Chondrocyte (in vitro differentiated cells): ENCODE results near the gene PCDHA3. TPM values are rescaled to one million over a fixed set of nuclear protein-coding genes. Genes with fewer than 3 reads are reported as not detected.
"Not testable (repeated sequence)": the region's sequence is repeated elsewhere in the genome, so short reads cannot be mapped to it uniquely, and the experiment has no call there.

Experiments used
- DNase-seq: peaks from one replicate; pipeline ENCODE4 v3.0.0; 2021; ENCODE audit warnings: mixed read lengths, low spot score
- H3K27ac Mint-ChIP-seq: one replicate; pipeline ENCODE4 v1.8.0; 2021; ENCODE audit warnings: mild to moderate bottlenecking, moderate library complexity, mixed read lengths; ENCODE audit not compliant: unreplicated experiment
- H3K27me3 Mint-ChIP-seq: 2 replicates; pipeline ENCODE4 v1.8.0; 2021; ENCODE audit warnings: low read depth, mixed read lengths
- H3K36me3 Mint-ChIP-seq: 2 replicates; pipeline ENCODE4 v1.8.0; 2021; ENCODE audit warnings: low read depth, mixed read lengths
- H3K4me1 Mint-ChIP-seq: 2 replicates; pipeline ENCODE4 v1.8.0; 2021; ENCODE audit warnings: low read depth, mild to moderate bottlenecking, mixed read lengths
- H3K4me3 Mint-ChIP-seq: one replicate; pipeline ENCODE4 v1.8.0; 2021; ENCODE audit warnings: mild to moderate bottlenecking, moderate library complexity, mixed read lengths; ENCODE audit not compliant: unreplicated experiment
- H3K9me3 Mint-ChIP-seq: 2 replicates; pipeline ENCODE4 v1.8.0; 2021; ENCODE audit warnings: low read depth, mixed read lengths
- total RNA-seq: library from RNA; stranded (reverse); gene quantifications from 3 replicates; pipeline ENCODE4 v1.2.1, GENCODE V29; 2021
- TF ChIP-seq, protein P1 (sequence below): fragments of 200-600 bp; sonication (generic); IDR thresholded peaks from 2 replicates; pipeline ENCODE4 v1.5.0; 2021; ENCODE audit warnings: antibody characterized with exemption, mild to moderate bottlenecking, moderate library complexity

Gene PCDHA3
- total RNA-seq, 1 donor from 2014 or later = 0.20 TPM

DNA sequence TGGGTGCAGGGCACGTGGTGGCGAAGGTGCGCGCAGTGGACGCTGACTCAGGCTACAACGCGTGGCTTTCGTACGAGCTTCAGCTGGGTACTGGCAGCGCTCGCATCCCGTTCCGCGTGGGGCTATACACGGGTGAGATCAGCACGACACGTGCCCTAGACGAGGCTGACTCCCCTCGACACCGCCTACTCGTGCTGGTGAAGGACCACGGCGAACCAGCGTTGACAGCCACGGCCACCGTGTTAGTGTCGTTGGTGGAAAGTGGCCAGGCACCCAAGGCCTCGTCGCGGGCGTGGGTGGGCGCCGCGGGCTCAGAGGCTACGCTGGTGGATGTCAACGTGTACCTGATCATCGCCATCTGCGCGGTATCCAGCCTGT lies 4.2 kb upstream of the PCDHA3 start:
- Mint-ChIP-seq H3K4me1 (no peaks in the 10 kb centered on the region), H3K9me3 (peaks cover 46% of the 10 kb centered on the region), H3K27me3 (no peaks in the 10 kb centered on the region), H3K4me3 (no peak overlapping the region), H3K36me3 (peaks cover 7% of the 10 kb centered on the region), H3K27ac (no peak overlapping the region)
- TF ChIP-seq, protein P1, sequence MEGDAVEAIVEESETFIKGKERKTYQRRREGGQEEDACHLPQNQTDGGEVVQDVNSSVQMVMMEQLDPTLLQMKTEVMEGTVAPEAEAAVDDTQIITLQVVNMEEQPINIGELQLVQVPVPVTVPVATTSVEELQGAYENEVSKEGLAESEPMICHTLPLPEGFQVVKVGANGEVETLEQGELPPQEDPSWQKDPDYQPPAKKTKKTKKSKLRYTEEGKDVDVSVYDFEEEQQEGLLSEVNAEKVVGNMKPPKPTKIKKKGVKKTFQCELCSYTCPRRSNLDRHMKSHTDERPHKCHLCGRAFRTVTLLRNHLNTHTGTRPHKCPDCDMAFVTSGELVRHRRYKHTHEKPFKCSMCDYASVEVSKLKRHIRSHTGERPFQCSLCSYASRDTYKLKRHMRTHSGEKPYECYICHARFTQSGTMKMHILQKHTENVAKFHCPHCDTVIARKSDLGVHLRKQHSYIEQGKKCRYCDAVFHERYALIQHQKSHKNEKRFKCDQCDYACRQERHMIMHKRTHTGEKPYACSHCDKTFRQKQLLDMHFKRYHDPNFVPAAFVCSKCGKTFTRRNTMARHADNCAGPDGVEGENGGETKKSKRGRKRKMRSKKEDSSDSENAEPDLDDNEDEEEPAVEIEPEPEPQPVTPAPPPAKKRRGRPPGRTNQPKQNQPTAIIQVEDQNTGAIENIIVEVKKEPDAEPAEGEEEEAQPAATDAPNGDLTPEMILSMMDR = no peak
- DNase-seq = peak; percentile 85

DNA sequence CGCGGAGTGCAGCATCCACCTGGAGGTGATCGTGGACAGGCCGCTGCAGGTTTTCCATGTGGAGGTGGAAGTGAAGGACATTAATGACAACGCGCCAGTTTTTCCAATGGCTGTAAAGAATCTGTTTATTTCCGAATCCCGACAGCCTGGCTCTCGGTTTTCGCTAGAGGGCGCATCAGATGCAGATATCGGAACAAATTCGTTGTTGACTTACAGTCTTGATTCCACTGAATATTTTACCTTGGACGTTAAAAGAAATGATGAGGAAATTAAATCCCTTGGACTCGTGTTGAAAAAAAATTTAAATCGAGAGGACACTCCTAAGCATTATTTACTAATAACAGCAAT lies 611 bp downstream of the PCDHA3 start:
- no peak overlapping the region for H3K4me3 Mint-ChIP-seq
- no peaks in the 10 kb centered on the region for H3K4me1 Mint-ChIP-seq
- TF ChIP-seq, protein P1 = no peak
- no peak for DNase-seq
- H3K9me3 Mint-ChIP-seq = peaks cover 33% of the 10 kb centered on the region
- H3K27ac Mint-ChIP-seq = no peak overlapping the region
- peaks cover 8% of the 10 kb centered on the region for H3K36me3 Mint-ChIP-seq
- H3K27me3 Mint-ChIP-seq = peaks cover 1% of the 10 kb centered on the region

DNA sequence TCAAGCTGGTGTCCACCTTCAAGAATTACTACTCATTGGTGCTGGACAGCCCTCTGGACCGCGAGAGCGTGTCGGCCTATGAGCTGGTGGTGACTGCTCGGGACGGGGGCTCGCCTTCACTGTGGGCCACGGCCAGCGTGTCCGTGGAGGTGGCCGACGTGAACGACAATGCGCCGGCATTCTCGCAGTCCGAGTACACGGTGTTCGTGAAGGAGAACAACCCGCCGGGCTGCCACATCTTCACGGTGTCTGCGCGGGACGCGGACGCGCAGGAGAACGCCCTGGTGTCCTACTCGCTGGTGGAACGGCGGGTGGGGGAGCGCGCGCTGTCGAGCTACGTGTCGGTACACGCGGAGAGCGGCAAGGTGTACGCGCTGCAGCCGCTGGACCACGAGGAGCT lies 1.5 kb downstream of the PCDHA3 start:
- H3K9me3 Mint-ChIP-seq = peaks cover 32% of the 10 kb centered on the region
- not testable (repeated sequence) for H3K4me3 Mint-ChIP-seq, H3K4me1 Mint-ChIP-seq, H3K27me3 Mint-ChIP-seq, H3K27ac Mint-ChIP-seq, H3K36me3 Mint-ChIP-seq
- peak; percentile 84 for DNase-seq

DNA sequence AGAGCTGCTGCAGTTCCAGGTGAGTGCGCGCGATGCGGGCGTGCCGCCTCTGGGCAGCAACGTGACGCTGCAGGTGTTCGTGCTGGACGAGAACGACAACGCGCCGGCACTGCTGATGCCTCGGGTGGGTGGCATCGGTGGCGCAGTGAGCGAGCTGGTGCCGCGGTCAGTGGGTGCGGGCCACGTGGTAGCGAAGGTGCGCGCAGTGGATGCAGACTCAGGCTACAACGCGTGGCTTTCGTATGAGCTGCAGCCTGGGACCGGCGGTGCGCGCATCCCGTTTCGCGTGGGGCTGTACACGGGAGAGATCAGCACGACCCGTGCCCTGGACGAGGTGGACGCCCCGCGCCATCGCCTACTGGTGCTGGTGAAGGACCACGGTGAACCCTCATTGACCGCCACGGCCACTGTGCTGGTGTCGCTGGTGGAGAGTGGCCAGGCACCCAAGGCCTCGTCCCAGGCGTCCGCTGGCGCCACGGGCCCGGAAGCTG lies 2.0 kb downstream of the PCDHA3 start:
- peaks cover 30% of the 10 kb centered on the region for H3K9me3 Mint-ChIP-seq
- no peak overlapping the region for H3K27ac Mint-ChIP-seq
- H3K4me3 Mint-ChIP-seq = no peak overlapping the region
- peaks cover 4% of the 10 kb centered on the region for H3K4me1 Mint-ChIP-seq
- H3K27me3 Mint-ChIP-seq = peaks cover 1% of the 10 kb centered on the region
- TF ChIP-seq, protein P1 = no peak
- H3K36me3 Mint-ChIP-seq = peaks cover 6% of the 10 kb centered on the region
- DNase-seq = peak; percentile 91

DNA sequence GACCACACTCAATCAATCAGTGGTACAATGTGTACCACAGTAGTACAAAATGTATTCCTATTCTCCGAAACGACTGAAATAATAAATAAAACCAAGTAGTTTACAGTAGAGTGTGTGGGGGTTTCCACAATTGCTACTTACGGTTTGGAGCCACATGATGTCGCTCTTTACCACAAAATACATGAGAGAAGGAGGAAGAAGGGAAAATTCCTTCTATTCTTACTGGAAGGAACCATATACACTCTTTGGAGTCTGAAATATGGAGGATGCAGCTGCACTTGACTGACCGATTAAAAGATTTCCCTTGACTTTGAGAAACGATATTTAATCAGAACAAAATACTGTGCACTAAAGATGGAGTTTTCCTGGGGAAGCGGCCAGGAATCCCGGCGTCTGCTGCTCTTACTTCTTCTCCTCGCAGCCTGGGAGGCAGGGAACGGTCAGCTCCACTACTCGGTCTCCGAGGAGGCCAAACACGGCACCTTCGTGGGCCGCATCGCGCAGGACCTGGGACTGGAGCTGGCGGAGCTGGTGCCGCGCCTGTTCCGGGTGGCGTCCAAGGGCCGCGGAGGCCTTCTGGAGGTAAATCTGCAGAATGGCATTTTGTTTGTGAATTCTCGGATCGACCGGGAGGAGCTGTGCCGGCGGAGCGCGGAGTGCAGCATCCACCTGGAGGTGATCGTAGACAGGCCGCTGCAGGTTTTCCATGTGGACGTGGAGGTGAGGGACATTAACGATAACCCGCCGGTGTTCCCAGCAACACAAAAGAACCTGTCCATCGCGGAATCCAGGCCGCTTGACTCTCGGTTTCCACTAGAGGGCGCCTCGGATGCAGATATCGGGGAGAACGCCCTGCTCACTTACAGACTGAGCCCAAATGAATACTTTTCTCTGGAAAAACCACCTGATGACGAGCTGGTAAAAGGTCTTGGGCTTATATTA lies 6.2 kb downstream of the PCDHA3 start, which contains the start of gene PCDHA4:
PCDHA4 (plus strand) TSS at position 235 of the 942 bp plus-strand sequence.
- Mint-ChIP-seq H3K4me3 (peak within 1 kb of the TSS; percentile 84), H3K4me1 (peaks cover 16% of the 10 kb centered on the region), H3K36me3 (peaks cover 12% of the 10 kb centered on the region), H3K9me3 (peaks cover 29% of the 10 kb centered on the region), H3K27ac (peak within 1 kb of the TSS; percentile 87), H3K27me3 (peaks cover 1% of the 10 kb centered on the region)
- TF ChIP-seq, protein P1 = peak; percentile 77
- no peak for DNase-seq

DNA sequence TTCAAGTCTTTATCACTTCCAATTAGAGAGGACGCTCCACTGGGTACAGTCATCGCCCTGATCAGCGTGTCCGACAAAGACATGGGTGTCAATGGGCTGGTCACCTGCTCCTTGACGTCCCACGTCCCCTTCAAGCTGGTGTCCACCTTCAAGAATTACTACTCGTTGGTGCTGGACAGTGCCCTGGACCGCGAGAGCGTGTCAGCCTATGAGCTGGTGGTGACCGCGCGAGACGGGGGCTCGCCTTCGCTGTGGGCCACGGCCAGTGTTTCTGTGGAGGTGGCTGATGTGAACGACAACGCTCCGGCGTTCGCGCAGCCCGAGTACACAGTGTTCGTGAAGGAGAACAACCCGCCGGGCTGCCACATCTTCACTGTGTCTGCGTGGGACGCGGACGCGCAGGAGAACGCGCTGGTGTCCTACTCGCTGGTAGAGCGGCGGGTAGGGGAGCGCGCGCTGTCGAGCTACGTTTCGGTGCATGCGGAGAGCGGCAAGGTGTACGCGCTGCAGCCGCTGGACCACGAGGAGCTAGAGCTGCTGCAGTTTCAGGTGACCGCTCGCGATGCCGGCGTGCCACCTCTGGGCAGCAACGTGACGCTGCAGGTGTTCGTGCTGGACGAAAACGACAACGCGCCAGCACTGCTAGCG lies 7.5 kb downstream of the PCDHA3 start:
- not testable (repeated sequence) for H3K27me3 Mint-ChIP-seq, H3K4me3 Mint-ChIP-seq, H3K27ac Mint-ChIP-seq
- peaks cover 14% of the 10 kb centered on the region for H3K36me3 Mint-ChIP-seq
- H3K4me1 Mint-ChIP-seq = peaks cover 16% of the 10 kb centered on the region
- peaks cover 40% of the 10 kb centered on the region for H3K9me3 Mint-ChIP-seq
- peak; percentile 91 for DNase-seq
